HG02870 (cell line): ENCODE data around the gene HRH3.

Experiments
- ATAC-seq: cut with Tn5 transposase; IDR thresholded peaks from one replicate; pipeline ENCODE4 v1.9.1; 2021; ENCODE audit warnings: mild to moderate bottlenecking, moderate library complexity; ENCODE audit not compliant: unreplicated experiment

The HRH3 gene

DNA sequence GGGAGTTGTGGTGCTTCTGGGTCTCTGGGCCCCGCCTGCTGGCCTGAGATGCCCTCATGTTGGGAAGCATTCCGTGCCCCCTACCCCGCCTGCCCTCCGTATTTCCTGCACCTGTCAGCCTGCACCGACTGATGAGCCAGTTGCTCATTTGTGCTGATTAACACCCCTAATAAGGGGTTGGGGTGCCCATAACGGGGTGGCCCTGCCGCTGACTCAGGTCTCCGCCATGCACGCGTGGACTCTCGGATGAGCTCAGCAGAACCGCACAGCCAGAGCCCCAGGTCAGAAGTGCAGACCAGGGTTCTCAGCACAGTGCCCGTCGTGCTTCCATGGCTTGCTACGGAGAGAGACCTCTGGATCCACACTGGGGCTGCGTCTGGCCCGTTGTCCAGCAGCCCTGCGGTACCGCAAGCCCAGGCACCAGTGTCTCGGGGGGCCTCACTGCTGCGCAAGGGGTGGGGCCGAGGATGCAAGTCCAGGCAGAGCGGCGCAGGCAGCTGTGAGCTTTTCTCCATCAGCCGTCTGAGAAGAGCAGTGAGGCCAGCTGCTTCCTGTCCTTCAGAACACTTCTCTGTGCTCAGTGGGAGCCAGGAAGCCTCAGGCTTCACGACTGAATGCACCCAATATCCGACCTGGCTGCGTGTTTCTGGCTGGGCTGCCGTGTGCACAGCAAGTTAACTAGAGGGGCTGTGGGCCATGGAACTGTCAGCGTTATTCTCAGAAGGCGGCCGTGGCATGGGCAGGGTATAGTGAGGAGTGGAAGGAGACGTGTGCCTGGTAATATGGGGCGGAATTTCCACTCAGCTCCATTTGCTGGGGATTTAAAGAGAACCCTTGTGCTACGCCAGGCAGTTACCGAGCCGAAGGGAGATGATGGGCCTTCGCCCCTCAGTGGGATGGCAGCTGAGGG, 18.6 kb downstream of the HRH3 start:
- ATAC-seq: no peak

DNA sequence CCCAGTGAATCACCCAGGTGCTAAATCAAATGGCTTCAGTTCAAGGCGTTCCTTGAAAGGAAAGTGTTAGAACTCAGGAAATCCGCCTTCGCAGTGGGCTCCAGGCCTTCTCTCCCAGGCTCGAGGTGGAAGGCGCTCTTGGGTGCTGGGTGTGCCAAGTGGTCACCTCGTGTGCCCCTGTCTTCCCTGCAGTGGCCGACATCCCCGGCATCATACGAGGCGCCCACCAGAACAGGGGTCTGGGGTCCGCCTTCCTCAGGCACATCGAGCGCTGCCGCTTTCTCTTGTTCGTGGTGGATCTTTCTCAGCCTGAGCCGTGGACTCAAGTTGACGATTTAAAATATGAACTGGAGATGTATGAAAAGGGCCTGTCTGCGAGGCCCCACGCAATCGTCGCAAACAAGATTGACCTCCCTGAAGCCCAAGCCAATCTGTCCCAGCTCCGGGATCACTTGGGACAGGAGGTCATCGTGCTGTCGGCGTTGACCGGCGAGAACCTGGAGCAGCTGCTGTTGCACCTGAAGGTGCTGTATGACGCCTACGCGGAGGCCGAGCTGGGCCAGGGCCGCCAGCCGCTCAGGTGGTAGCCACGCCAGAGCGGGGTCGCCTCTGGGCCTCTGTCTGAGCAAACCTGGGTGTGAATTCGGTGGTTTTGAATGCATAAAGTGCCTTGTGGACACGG, 19.4 kb downstream of the HRH3 start:
- no peak for ATAC-seq

DNA sequence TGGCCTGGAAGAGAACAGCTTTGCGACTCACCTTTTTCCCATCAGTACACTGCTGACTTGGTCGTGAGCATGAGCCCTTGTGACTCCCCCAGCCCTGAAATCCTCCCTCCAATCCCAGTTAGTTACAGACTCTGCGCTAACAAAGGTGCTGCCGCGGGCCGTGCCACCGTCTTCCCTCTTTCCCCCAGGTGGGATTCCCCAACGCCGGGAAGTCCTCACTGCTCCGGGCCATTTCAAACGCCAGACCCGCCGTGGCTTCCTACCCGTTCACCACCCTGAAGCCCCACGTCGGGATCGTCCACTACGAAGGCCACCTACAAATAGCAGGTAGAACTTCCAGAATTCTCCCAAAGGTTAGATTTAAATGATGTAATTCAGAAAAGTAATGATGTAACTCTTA, 21.1 kb downstream of the HRH3 start:
- ATAC-seq: no peak

DNA sequence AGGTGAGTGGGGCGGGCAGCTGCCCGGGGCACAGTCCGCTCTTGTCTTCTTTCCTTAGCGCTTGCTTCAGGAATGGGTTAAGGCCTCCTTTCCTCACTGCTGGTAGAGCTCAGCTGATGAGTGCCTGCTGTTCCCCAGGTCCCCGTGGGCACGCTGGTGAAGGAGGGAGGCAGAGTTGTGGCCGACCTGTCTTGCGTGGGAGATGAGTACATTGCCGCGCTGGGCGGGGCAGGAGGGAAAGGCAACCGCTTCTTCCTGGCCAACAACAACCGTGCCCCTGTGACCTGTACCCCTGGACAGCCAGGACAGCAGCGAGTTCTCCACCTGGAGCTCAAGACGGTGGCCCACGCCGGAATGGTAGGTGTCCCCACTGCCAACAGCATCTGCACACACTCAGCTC, 21.6 kb downstream of the HRH3 start:
- no peak for ATAC-seq

DNA sequence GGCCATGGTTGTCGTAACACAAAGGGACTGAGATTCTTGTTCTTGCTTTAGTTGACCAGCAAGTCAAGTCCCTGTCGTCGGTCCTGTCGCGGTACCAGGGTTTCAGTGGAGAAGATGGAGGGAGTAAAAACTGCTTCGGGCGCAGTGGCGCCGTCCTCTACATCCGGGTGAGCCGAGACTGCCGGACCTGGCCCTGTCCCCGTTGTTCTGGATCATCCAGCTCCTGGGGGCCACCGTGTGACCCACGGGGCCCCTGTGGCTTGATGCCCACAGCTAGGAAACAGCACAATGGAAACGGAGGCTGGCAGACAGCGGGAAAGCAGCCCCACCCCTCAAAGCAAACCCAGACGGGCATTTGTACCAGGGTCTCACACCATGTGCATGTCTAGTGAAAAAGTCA, 22.3 kb downstream of the HRH3 start:
- no peak for ATAC-seq

DNA sequence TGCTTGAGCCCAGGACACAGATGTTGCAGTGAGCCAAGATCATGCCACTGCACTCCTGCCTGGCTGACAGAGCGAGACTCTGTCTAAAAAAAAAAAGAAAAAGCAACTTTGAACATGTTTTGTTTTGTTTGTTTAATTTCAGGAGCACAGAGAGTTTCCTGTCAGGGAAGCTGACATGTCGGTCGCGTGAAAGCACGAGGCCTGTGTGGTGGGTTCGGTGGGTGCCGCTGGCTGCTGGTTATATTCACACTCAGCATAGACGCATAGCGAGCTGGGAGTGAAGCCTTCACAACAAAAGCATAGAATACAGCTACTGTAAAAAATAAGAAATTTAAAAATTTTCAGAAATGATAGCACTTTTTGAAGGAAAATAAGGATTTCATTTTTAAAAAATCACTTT, 22.8 kb downstream of the HRH3 start:
- ATAC-seq: no peak

DNA sequence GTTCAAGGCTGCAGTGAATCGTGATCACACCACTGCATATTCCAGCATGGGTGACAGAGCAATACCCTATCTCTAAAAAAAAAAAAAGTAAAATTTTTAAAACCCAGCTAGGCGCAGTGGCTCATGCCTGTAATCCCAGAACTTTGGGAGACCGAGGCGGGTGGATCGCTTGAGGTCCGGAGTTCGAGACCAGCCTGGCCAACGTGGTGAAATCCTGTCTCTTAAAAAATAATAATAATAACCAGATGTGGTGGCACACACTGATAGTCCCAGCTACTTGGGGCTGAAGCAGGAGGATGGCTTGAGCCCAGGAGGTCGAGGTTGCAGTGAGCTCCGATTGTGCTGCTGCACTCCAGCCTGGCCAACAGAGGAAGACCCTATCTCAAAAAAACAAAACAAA, 23.8 kb downstream of the HRH3 start:
- ATAC-seq: no peak

DNA sequence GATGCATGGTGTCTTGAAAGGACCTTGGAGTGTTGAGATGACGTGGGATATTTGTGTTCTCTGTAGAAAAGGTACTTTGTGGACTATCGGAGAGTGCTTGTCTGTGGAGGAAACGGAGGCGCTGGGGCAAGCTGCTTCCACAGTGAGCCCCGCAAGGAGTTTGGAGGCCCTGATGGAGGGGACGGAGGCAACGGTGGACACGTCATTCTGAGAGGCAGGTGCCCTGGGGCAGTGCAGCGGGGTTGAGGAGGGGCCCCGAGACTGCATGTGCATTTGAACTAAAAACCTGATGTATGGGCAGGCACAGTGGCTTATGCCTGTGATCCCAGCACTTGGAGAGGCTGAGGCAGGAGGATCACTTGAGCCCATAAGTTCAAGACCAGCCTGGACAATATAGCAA, 24.3 kb downstream of the HRH3 start:
- no peak for ATAC-seq

DNA sequence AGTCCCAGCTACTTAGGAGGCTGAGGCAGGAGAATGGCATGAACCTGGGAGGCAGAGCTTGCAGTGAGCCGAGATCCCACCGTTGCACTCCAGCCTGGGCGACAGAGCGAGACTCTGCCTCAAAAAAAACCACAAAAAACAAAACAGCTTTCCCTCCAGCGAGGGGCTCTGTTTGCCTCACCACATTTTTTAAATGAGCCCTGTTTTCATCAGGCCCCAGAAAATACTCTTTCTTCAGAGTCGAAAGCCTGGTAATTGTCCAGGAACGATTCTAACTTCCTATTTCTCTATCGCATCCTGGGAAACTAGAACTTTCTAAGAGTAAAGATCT, 25.0 kb downstream of the HRH3 start:
- ATAC-seq: no peak

DNA sequence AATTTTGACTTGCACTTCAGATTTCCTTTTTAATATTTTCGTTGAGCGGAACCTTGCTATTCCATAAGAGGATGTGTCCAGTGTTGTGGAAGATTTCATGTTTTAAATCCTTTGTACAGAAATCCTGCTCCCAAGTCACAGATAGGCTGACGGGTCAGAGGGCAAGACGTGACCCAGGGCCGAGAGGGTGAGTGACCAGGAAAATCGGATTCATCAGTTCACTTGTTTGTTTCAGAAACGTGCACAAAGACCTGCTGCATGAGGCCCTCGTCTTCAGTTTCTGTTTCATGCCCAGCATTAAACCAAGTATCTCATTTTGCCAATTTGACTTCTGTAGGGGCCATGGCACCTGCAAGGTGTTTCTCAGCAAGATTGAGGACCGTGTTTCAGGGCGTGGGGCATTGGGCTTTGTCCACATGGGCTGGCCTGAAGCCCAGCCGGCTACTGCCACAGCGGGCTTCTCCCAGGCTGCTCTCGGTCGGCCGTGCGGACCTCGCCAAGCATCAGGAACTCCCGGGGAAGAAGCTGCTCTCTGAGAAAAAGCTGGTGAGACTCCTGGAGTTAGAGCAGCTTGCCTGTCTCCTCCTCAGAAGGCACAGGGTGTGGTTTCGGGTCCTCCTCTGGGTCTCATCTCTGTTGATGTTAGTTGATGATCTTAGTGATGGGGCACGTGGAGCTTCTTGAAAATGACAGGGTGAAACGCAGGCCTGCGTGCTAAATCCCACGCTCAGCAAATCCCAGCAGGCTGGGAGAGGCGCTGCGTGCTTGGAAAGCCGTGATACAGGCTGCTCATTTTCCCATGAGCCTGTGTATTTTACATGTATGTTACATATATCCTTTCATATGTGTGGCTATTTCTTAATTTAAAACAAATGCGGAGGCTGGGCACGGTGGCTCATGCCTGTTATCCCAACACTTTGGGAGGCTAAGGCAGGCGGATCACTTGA, 26.7 kb downstream of the HRH3 start:
- no peak for ATAC-seq

DNA sequence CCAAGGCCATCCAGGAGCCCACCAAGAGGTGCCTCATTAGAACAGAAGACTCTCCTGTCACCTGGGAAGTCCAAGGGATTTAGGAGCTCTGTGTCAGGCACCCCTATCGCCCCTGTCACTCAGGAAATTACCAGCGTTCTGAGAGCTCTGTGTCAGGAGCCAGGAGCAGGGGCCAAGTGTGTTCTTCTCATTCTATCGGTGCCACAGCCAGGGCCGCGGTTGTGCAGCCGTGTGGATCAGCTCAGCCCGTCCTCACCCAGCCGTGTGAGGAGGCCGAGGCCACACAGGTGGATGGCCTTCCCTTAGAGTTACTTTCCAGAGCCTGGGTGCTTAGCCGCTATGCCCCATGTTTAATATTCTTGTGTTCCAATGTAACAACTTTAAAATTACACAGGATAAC, 27.4 kb downstream of the HRH3 start:
- ATAC-seq: no peak

DNA sequence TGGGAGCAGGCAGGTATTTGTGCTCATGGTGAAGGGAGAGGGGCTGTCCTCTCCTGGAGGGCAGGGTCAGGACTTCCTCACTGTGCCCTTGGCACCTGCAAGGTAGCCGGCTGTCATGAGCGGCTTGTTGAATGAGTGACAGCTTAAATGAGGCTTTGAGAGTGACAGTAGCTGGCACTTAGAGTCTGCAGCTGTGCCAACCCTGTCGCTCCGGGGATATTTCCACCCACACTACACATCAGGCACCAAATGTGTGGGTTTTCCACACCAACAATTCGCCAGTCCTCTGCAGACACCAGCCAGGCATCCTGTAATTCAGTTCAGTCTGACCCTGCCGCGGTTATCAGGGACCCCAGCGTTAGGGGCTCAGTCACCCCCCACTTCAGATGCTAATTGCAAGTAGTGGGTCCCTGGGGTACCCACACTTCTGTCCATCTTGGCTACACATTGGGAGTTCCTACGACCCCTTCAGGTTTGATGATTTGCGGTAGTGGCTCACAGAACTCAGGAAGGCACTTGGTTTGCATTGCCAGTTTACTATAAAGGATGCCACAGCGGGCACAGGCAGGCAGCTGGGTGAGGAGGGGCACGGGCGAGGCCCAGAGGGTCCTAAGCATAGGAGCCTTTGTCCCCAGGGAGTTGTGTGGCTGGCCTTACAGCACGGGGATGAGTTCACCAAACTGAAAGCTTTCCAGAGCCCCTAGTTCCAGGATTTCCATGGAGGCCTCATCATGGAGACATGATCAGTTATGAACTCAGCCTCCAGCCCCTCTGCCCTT, 28.1 kb downstream of the HRH3 start:
- ATAC-seq: no peak

DNA sequence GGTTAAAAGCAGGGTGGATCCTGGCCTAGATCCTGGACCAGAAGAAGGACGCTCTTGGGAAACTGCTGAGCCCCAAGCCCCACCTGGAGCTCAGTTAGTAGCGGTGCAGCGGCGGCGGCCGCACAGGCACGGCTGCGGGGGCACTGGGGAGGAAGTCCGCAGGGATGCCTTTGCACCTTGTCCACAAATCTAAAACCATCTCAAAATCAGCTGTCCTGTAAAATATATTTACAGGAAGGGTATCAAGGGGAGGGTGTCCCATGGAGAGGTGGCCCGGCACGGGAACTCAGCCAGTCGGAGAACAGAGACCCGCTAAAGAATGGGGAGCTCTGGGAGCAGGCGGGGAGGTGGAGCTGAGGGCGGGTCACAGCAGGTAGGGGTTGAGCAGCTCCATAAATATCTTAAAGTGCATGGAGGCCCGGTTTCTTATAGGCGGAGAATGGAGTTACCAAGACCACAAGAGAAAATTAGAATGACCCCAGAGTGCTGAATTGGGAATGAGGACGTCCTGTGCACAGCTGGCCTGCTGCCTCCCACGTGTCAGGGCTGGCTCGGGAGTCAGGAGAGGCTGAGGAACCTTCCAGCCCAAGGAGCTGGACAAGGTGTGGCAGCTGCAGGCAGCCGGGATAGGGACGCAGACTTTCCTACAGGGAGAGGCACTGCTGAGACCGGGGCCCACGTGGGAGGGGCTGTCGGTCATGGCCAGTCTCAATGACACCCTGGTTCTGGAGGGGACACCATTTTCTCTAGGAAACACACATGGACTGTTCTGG, 29.3 kb downstream of the HRH3 start:
- no peak for ATAC-seq

DNA sequence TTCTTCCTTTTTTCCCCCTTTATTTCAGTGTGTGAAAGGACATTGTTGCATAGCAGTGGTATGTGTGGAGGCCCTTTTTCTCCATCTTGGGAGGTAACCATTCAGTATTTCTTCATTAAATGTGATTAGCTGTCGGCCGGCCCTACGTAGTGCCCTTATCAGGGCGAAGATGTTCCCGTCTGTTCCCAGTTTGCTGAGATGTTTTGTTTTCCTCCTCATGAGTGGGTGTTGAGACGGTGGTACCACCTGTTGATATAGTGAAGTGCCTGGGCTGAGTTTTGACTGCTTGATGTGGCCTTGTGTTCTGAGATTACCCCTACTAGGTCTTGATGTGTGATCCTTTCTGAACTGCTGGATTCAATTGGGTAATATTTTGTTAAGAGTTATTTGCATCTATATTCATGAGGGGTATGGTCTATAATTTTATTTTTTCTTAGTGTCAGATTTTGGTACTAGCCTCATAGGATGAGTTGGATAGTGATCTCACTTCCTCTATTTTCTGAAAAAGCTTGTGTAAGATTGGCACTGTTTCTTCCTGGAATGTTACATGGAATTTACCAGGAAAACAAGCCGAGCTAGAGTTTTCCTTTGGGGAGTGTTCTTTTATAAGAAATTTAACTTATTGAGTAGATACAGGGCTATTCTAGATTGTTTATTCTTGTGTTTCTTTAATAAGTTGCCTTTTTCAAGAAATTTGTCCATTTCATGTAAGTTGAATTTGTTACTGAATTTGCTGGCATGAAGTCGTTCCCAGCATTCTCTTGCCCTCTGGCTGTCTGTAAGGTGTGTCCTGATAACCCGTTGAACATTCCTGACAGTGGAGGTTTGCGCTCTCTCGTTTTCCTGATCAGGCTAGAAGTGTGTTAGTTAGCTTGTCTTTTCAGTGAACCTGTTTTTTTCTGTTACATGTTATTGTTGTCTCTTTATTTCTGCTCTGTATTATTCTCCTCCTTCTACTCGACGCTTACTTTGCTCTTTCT, 32.9 kb downstream of the HRH3 start:
- no peak for ATAC-seq

DNA sequence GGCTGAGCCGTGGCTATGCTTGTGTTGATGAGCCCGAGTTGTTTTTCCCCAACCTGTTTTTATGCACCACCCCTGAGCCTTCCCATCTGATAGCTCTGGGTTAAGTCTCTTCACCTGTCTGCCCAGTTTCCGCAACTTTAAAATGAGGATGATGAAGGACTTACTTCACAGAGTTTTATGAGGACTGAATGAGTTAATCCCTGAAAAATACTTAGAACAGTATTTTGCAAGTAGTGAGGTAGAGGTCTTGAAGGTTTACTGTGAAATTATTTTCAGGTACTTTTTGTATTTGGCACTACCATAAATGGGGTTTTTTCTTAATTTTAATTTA, 34.0 kb downstream of the HRH3 start:
- no peak for ATAC-seq

DNA sequence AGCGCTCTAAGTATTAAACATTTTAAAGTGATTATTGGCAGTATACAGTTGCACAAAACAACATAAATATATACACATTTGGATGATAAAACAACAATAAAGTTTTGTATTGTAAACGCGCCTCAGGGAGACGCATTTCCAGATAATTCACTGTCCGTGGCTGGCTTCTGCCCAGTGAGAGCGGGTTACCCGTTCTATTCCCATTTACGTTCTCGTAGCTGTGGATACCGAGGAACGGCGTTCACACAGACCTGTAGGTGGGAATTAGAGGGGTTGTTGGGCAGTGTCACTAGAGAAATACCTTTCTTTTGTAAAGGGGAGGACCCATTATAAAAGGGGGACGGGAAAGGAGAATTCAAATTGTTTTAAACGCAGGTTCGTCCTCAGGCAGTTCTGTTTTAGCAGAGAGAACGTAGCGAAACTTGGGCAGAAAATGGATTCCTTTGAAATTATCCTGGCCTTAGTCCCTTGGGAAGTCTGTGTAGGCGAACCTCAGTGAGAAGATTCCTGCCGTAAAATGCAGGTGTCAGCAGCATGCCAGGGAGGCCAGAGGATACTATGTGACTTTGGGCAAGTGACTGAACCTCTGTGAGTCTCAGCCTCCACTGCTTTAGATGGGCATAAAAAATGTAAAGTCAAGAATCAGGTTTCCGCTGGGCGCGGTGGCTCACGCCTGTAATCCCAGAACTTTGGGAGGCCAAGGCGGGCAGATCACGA, 36.5 kb downstream of the HRH3 start:
- ATAC-seq: no peak

DNA sequence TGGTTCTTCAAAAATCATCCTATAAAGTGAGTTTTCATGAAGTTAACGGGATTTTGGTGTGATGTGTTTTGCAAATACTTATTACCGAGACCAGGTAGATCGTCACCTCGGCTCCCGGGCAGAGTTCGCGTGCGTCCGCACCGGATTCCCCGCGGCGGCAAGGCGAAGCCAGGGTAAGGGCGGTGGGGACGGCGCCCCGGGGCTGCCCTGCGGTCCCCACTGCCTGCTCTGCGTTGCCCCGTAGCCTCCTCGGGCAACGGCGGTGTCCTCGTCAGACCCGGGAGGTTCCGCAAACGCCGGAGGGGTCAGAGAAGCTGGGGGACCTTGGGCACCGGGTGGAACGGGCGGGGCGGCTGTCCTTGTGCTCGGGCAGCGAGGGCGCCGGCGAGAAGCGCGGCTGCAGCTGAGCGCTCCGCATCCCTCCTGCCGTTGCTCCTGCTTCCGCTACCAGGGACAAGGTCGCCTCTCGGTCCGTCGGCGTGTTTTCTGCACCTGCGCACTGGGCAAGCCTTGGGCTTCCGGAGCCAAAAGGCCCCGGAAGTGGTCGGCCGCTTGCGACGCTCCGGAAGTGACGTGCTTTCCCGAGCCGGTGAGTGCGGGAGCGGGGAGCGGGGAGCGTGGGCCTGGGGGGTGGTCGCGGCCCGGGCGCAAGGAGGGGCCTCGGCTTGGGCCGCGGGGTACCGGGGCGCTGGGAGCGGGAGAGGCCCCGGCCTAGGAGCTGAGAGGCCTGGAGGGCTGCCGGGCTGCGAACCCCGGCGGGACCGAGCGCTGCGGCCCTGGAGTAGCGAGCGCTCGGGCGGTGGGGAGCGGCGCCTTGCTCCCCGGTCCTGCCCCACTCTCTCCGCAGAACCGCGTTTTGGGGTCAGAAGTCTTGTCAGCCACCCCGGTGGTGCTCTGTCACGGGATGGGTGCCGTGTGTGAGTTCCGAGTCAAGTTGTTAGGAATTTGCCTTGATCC, 37.3 kb downstream of the HRH3 start, which contains the start of gene MTG2:
Gene MTG2 (plus strand): TSS at position 560 of the 957 bp plus-strand sequence. CDS start 10,393 bp downstream, outside the sequence.
- ATAC-seq: peak; percentile 96
